Astrocyte (in vitro differentiated cells and primary cell): ENCODE data around the gene NCR3LG1.

ENCODE experiments used
- CTCF ChIP-seq: IDR thresholded peaks from 2 replicates; pipeline ENCODE4 v1.5.1; 2011; ENCODE audit warnings: low read depth, mild to moderate bottlenecking, inconsistent platforms, low read length, moderate library complexity; ENCODE audit not compliant: insufficient read depth
- EZH2 ChIP-seq: IDR thresholded peaks from 2 replicates; pipeline ENCODE4 v1.6.1; 2012; ENCODE audit warnings: mild to moderate bottlenecking, low read length, inconsistent platforms; ENCODE audit not compliant: insufficient read depth

GRCh38 chr11:17388609-17389210 lies 37.1 kb downstream of the NCR3LG1 start, which contains the start of gene KCNJ11:
- TF ChIP-seq EZH2 (no peak), CTCF (no peak)
